ENCODE results near the gene HCN2.

DNA sequence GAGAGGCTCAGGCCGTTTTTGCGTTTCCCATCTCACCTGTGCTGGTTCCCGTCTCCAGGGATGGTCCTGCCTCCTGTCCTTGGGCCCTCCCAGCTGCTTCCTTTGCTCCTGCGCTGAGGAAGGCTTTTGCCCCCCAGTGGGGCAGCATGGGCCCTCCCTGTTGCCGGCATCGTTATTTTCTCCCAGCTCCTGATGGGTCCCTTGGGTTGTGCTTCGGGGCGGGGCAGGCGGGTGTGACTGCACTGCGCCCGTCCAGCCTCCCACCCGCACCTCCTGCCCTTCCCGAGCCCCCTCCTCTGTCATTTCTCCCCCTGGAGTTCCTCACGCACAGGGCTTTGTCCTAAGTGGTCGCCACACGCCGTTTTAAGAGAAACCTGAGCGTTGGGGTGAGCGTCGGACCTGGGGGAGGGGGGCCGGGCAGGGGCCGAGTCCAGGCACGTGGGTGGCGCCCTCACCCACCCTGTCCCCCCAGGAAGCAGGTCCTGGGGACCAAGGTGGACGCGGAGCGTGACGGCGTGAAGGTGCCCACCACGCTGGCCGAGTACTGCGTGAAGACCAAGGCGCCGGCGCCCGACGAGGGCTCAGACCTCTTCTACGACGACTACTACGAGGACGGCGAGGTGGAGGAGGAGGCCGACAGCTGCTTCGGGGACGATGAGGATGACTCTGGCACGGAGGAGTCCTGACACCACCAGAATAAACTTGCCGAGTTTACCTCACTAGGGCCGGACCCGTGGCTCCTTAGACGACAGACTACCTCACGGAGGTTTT, 48.6 kb upstream of the HCN2 start:
- TF ChIP-seq EHMT2 (IDR thresholded peaks at IDR 0.05) (no peak), MAFK (IDR thresholded peaks at IDR 0.05; ENCODE audit: low read length) (no peak), CHD2 (IDR thresholded peaks at IDR 0.05; ENCODE audit: low read depth, low read length) (no peak), ZNF436 (CRISPR knock-in tag; IDR thresholded peaks at IDR 0.05) (no peak), FOS (IDR thresholded peaks at IDR 0.05; ENCODE audit: extremely low read depth, insufficient read length) (no peak), MYBL2 (IDR thresholded peaks at IDR 0.05; ENCODE audit: low read depth) (no peak), MYBL2 (CRISPR knock-in tag; IDR thresholded peaks at IDR 0.05; ENCODE audit: borderline replicate concordance) (no peak), ESRRA (IDR thresholded peaks at IDR 0.05; ENCODE audit: borderline replicate concordance, low read depth) (no peak), JUN (IDR thresholded peaks at IDR 0.05; ENCODE audit: borderline replicate concordance, low read depth, low read length) (no peak), JUN (CRISPR knock-in tag; IDR thresholded peaks at IDR 0.05; ENCODE audit: borderline replicate concordance) (no peak)
- TF ChIP-seq, protein P1, sequence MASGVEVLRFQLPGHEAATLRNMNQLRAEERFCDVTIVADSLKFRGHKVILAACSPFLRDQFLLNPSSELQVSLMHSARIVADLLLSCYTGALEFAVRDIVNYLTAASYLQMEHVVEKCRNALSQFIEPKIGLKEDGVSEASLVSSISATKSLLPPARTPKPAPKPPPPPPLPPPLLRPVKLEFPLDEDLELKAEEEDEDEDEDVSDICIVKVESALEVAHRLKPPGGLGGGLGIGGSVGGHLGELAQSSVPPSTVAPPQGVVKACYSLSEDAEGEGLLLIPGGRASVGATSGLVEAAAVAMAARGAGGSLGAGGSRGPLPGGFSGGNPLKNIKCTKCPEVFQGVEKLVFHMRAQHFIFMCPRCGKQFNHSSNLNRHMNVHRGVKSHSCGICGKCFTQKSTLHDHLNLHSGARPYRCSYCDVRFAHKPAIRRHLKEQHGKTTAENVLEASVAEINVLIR (CRISPR knock-in tag; IDR thresholded peaks at IDR 0.05), result no peak
- TF ChIP-seq, protein P2, sequence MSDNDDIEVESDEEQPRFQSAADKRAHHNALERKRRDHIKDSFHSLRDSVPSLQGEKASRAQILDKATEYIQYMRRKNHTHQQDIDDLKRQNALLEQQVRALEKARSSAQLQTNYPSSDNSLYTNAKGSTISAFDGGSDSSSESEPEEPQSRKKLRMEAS (CRISPR knock-in tag; IDR thresholded peaks at IDR 0.05), result no peak
- TF ChIP-seq, protein P3, sequence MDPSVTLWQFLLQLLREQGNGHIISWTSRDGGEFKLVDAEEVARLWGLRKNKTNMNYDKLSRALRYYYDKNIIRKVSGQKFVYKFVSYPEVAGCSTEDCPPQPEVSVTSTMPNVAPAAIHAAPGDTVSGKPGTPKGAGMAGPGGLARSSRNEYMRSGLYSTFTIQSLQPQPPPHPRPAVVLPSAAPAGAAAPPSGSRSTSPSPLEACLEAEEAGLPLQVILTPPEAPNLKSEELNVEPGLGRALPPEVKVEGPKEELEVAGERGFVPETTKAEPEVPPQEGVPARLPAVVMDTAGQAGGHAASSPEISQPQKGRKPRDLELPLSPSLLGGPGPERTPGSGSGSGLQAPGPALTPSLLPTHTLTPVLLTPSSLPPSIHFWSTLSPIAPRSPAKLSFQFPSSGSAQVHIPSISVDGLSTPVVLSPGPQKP (CRISPR knock-in tag; IDR thresholded peaks at IDR 0.05), result no peak
- TF ChIP-seq, protein P4, sequence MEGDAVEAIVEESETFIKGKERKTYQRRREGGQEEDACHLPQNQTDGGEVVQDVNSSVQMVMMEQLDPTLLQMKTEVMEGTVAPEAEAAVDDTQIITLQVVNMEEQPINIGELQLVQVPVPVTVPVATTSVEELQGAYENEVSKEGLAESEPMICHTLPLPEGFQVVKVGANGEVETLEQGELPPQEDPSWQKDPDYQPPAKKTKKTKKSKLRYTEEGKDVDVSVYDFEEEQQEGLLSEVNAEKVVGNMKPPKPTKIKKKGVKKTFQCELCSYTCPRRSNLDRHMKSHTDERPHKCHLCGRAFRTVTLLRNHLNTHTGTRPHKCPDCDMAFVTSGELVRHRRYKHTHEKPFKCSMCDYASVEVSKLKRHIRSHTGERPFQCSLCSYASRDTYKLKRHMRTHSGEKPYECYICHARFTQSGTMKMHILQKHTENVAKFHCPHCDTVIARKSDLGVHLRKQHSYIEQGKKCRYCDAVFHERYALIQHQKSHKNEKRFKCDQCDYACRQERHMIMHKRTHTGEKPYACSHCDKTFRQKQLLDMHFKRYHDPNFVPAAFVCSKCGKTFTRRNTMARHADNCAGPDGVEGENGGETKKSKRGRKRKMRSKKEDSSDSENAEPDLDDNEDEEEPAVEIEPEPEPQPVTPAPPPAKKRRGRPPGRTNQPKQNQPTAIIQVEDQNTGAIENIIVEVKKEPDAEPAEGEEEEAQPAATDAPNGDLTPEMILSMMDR (IDR thresholded peaks at IDR 0.05 in 2 of 3, conservative IDR thresholded peaks at IDR 0.05 in 1 of 3; ENCODE audit: insufficient read depth in 2 of 3, low read depth in 1 of 3, low read length in 3 of 3), result no peak
